OCI-LY7 (cell line): ENCODE data around the gene FRMD6. TPM values are rescaled to one million over a fixed set of nuclear protein-coding genes. Genes with fewer than 3 reads are reported as not detected.

ENCODE experiments used
- BruUV-seq: library from RNA; stranded (reverse); fragments of 400-500 nt; replicated peaks from 2 replicates; lab custom pipeline; 2021; lab: Mats Ljungman, UMichigan
- CTCF ChIA-PET: fragments of 300-600 bp; sonication (Branson Sonifier 250); formaldehyde crosslinking; loops from one replicate; lab custom pipeline; 2022; ENCODE audit warnings: antibody characterized with exemption; ENCODE audit not compliant: unreplicated experiment; lab: Charles Lee
- POLR2A ChIA-PET: fragments of 300-600 bp; sonication (Branson Sonifier 250); formaldehyde crosslinking; loops from one replicate; lab custom pipeline; 2022; ENCODE audit warnings: antibody characterized with exemption; lab: Charles Lee
- DNase-seq: peaks from one replicate; pipeline ENCODE4 v3.0.0-alpha.2; 2015; ENCODE audit warnings: low spot score
- H2AFZ ChIP-seq: fragments of 200-600 bp; sonication (generic), shearing (Covaris generic); 2 replicates; pipeline ENCODE4 v1.6.1; 2014; ENCODE audit warnings: mild to moderate bottlenecking, antibody characterized with exemption, low read length, moderate library complexity
- H3K27ac ChIP-seq: fragments of 200-600 bp; sonication (generic); 2 replicates; pipeline ENCODE4 v1.5.1; 2014; ENCODE audit warnings: mixed run types, low read depth, mild to moderate bottlenecking, moderate library complexity, low read length, inconsistent platforms; ENCODE audit not compliant: poor library complexity, severe bottlenecking
- H3K36me3 ChIP-seq: fragments of 200-600 bp; sonication (generic); 2 replicates; pipeline ENCODE4 v1.6.1; 2014; ENCODE audit warnings: mild to moderate bottlenecking, antibody characterized with exemption, low read length, moderate library complexity, mixed read lengths; ENCODE audit not compliant: insufficient read depth
- H3K4me1 ChIP-seq: fragments of 200-600 bp; sonication (generic); 2 replicates; pipeline ENCODE4 v1.5.1; 2014; ENCODE audit warnings: mild to moderate bottlenecking, low read length; ENCODE audit not compliant: insufficient read depth, poor library complexity, severe bottlenecking
- H3K4me2 ChIP-seq: fragments of 200-600 bp; sonication (generic); 2 replicates; pipeline ENCODE4 v1.6.1; 2014; ENCODE audit warnings: mild to moderate bottlenecking, low read length
- H3K4me3 ChIP-seq: fragments of 200-600 bp; sonication (generic); 2 replicates; pipeline ENCODE4 v1.5.1; 2014; ENCODE audit warnings: mild to moderate bottlenecking, low read depth, low read length; ENCODE audit not compliant: poor library complexity, severe bottlenecking
- H3K79me2 ChIP-seq: fragments of 200-600 bp; sonication (generic); 2 replicates; pipeline ENCODE4 v1.6.1; 2016; ENCODE audit warnings: low read depth, mild to moderate bottlenecking, low read length, moderate library complexity, mixed read lengths; ENCODE audit not compliant: insufficient read depth
- H3K9me2 ChIP-seq: fragments of 200-600 bp; sonication (generic); 2 replicates; pipeline ENCODE4 v1.6.1; 2016; ENCODE audit warnings: mild to moderate bottlenecking, low read length, mixed read lengths; ENCODE audit not compliant: insufficient read depth
- H3K9me3 ChIP-seq: fragments of 200-600 bp; sonication (generic); 2 replicates; pipeline ENCODE4 v1.6.1; 2014; ENCODE audit warnings: mild to moderate bottlenecking, mixed run types, low read length, mixed read lengths
- H4K20me1 ChIP-seq: fragments of 200-600 bp; sonication (generic); 2 replicates; pipeline ENCODE4 v1.6.1; 2014; ENCODE audit warnings: mild to moderate bottlenecking, antibody characterized with exemption, low read length, moderate library complexity, mixed read lengths; ENCODE audit not compliant: insufficient read depth
- CTCF ChIP-seq: fragments of 200-600 bp; sonication (generic); conservative IDR thresholded peaks from 2 replicates; pipeline ENCODE4 v1.5.1; 2014; ENCODE audit warnings: mild to moderate bottlenecking, antibody characterized with exemption, low read length, moderate library complexity, mixed read lengths
- EZH2phosphoT487 ChIP-seq: fragments of 200-600 bp; sonication (generic); IDR thresholded peaks from 2 replicates; pipeline ENCODE4 v1.6.1; 2018; ENCODE audit warnings: low read depth, borderline replicate concordance, mild to moderate bottlenecking, mixed run types, antibody characterized with exemption, low read length, moderate library complexity, mixed read lengths
- intact Hi-C: fragments of 100-400 bp; cut with micrococcal nuclease; formaldehyde crosslinking; loops from one replicate; pipeline ENCODE4 v1.10.0; 2022; ENCODE audit not compliant: unreplicated experiment
- total RNA-seq, 2 experiments: library from RNA; depleted of rRNA in 1 of 2; stranded (reverse); fragments of >200 nt in 1 of 2; shearing (Covaris generic) in 1 of 2; gene quantifications; 2 replicates each; pipeline ENCODE4 v1.2.3, GENCODE V29; 2014 to 2022

FRMD6 gene
- total RNA-seq, 2 experiments from 2014 or later: 4.4 to 12.3 TPM

DNA sequence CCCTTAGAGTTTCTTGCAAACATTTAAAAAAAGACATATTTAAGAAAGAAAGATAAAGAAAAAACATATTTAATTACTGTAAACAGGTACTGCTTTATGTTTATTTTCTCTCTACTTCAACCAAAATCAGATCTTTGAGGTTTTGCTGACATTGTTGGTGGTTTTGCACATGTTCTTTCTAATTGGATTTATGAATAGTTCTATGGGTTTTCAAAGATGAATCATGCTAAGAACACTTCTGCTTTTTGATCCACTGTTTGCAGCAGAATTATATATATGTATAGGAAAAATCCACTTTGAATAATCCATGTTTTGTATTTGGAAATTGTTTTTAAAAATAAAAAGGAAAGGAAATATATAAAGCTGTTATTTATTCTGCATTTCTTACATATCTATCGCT is 78.4 kb downstream of the FRMD6 start:
- H3K4me1 ChIP-seq: no peaks in the 10 kb centered on the region
- no peak overlapping the region for H2AFZ ChIP-seq
- H3K79me2 ChIP-seq: no peaks in the 10 kb centered on the region
- no peaks in the 10 kb centered on the region for H4K20me1 ChIP-seq
- H3K9me2 ChIP-seq: no peaks in the 10 kb centered on the region
- intact Hi-C loops: no loop called here
- no peak overlapping the region for H3K4me3 ChIP-seq
- H3K36me3 ChIP-seq: peaks cover 11% of the 10 kb centered on the region
- no peak for DNase-seq
- no peak overlapping the region for H3K27ac ChIP-seq
- TF ChIP-seq CTCF (no peak), EZH2phosphoT487 (no peak)
- no TSS peak for BruUV-seq
- CTCF ChIA-PET: interaction anchor here (0.5 kb wide), 1 partner anchor 882 kb away, joined by 4 read pairs; no protein-coding TSS in a partner anchor
- H3K4me2 ChIP-seq: no peak overlapping the region
- POLR2A ChIA-PET: no interaction called here
- H3K9me3 ChIP-seq: no peaks in the 10 kb centered on the region

DNA sequence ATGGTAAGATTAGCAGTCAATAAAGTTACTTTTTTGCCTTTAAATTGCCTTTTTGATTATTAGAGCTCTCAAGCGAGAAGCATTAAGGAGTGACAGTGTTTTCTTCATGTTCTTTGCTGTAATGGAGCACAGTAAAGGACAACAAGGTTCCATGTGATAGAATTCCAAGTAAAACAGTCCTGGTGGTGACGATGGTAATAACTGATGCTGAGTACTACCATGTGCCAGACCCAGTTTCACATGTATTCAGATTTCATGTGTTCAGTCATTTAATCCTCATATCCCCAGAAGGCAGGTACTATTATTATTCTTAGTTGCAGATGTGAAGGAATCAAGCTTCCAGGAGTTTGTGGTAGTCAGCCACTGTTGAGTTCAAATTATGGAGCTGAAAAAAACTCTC is 79.0 kb downstream of the FRMD6 start:
- TF ChIP-seq EZH2phosphoT487 (no peak), CTCF (no peak)
- ChIA-PET CTCF (no interaction called here), POLR2A (interaction anchor here (0.7 kb wide), 1 partner anchor 47 kb away, joined by 4 read pairs; no protein-coding TSS in a partner anchor)
- Histone ChIP-seq H3K9me3 (no peaks in the 10 kb centered on the region), H3K27ac (no peak overlapping the region), H4K20me1 (no peaks in the 10 kb centered on the region), H3K9me2 (no peaks in the 10 kb centered on the region), H2AFZ (no peak overlapping the region), H3K36me3 (peaks cover 11% of the 10 kb centered on the region), H3K4me1 (no peaks in the 10 kb centered on the region), H3K4me3 (no peak overlapping the region), H3K79me2 (no peaks in the 10 kb centered on the region), H3K4me2 (no peak overlapping the region)
- BruUV-seq: no TSS peak
- intact Hi-C loops: no loop called here
- no peak for DNase-seq

- no peaks in the 10 kb centered on the region for H3K4me1 ChIP-seq
- intact Hi-C loops: no loop called here
- no peak for TF ChIP-seq CTCF
- no peak for TF ChIP-seq EZH2phosphoT487
- no peak for DNase-seq
- ChIA-PET CTCF (no interaction called here), POLR2A (no interaction called here)
- H4K20me1 ChIP-seq: no peaks in the 10 kb centered on the region
- no peak overlapping the region for H3K27ac ChIP-seq
- H3K79me2 ChIP-seq: no peaks in the 10 kb centered on the region
- no peak overlapping the region for H3K4me2 ChIP-seq
- H3K9me3 ChIP-seq: no peaks in the 10 kb centered on the region
- H3K4me3 ChIP-seq: no peak overlapping the region
- no TSS peak for BruUV-seq
- peaks cover 6% of the 10 kb centered on the region for H3K36me3 ChIP-seq
- no peaks in the 10 kb centered on the region for H3K9me2 ChIP-seq
- no peak overlapping the region for H2AFZ ChIP-seq
Observed at GRCh38 chr14:51732494-51733112, 80.9 kb downstream of the FRMD6 start.
